ENCODE measurements around the gene TXN.

The TXN gene

DNA sequence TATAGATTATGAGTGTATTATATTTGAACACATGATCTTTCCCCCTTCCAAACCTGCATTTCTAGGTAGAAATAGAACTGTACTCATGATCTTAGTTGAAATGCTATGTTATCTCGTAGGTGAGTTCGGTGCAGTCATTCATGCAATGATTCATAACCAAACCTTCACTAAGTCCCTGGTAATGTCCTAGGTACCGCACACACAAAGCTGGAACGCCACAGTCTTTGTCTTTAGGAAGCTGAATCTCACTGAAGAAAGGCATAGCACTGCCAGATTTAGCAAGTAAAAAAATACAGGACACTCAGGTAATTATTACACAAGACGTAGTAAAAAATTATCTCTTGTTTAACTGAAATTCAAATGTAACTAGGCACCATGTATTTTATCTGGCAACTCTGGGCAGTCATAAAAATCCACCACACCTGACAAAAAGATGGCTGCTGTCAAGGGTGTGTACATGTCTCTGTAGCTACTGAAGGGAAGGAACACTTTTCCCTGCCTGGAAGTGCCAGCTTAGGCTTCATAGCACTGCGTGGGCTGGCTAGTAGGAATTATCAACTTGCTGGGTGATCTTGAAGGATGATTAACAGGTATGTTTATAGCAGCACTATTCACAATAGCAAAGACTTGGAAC lies 28.0 kb upstream of the TXN start:
- H3K9ac ChIP-seq: no peak overlapping the region
- TF ChIP-seq, protein P1, sequence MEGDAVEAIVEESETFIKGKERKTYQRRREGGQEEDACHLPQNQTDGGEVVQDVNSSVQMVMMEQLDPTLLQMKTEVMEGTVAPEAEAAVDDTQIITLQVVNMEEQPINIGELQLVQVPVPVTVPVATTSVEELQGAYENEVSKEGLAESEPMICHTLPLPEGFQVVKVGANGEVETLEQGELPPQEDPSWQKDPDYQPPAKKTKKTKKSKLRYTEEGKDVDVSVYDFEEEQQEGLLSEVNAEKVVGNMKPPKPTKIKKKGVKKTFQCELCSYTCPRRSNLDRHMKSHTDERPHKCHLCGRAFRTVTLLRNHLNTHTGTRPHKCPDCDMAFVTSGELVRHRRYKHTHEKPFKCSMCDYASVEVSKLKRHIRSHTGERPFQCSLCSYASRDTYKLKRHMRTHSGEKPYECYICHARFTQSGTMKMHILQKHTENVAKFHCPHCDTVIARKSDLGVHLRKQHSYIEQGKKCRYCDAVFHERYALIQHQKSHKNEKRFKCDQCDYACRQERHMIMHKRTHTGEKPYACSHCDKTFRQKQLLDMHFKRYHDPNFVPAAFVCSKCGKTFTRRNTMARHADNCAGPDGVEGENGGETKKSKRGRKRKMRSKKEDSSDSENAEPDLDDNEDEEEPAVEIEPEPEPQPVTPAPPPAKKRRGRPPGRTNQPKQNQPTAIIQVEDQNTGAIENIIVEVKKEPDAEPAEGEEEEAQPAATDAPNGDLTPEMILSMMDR (conservative IDR thresholded peaks at IDR 0.05; ENCODE audit: low read depth, low read length): no peak
- no peak overlapping the region for H3K4me3 ChIP-seq (IDR thresholded peaks at IDR 0.05; ENCODE audit: insufficient read depth, low read depth, low read length)
- H3K4me2 ChIP-seq: no peak overlapping the region
- no peaks in the 10 kb centered on the region for H3K27me3 ChIP-seq (ENCODE audit: insufficient read depth, low read depth)
- H4K20me1 ChIP-seq (ENCODE audit: insufficient read depth): no peaks in the 10 kb centered on the region
- no peaks in the 10 kb centered on the region for H3K36me3 ChIP-seq (ENCODE audit: insufficient read depth)
- H2AFZ ChIP-seq (ENCODE audit: low read depth): no peak overlapping the region
- H3K4me1 ChIP-seq (ENCODE audit: low read depth, poor library complexity, severe bottlenecking): no peaks in the 10 kb centered on the region
- no peaks in the 10 kb centered on the region for H3K79me2 ChIP-seq (ENCODE audit: insufficient read depth, low read depth)
- H3K27ac ChIP-seq: no peak overlapping the region

DNA sequence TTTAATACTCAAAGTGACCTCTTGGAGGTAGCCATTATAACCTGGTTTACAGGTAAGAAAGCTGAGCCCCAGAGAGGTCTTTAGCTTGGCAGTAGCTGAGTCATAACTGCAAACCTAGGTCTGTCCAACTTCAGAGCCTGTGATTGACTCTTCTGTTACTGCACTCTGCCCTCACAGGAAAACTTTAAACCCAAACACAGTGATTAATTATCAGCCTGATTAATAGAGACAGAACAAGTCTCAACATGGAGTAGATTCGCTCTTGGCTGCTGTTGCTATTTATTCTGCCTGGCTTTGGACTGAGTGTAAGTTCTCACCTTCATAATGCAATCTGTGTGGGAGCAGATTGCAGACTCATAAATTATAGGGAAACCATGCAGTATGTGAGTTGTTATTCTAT lies 27.4 kb upstream of the TXN start:
- TF ChIP-seq, protein P1 (conservative IDR thresholded peaks at IDR 0.05; ENCODE audit: low read depth, low read length): no peak
- H4K20me1 ChIP-seq (ENCODE audit: insufficient read depth): no peaks in the 10 kb centered on the region
- no peaks in the 10 kb centered on the region for H3K79me2 ChIP-seq (ENCODE audit: insufficient read depth, low read depth)
- H3K27ac ChIP-seq: no peak overlapping the region
- H3K27me3 ChIP-seq (ENCODE audit: insufficient read depth, low read depth): no peaks in the 10 kb centered on the region
- H3K4me3 ChIP-seq (IDR thresholded peaks at IDR 0.05; ENCODE audit: insufficient read depth, low read depth, low read length): no peak overlapping the region
- no peak overlapping the region for H3K9ac ChIP-seq
- no peaks in the 10 kb centered on the region for H3K4me1 ChIP-seq (ENCODE audit: low read depth, poor library complexity, severe bottlenecking)
- no peak overlapping the region for H2AFZ ChIP-seq (ENCODE audit: low read depth)
- H3K36me3 ChIP-seq (ENCODE audit: insufficient read depth): no peaks in the 10 kb centered on the region
- H3K4me2 ChIP-seq: no peak overlapping the region

GRCh38 chr9:110282739-110283081 lies 26.4 kb upstream of the TXN start:
- Histone ChIP-seq H2AFZ (ENCODE audit: low read depth) (no peak overlapping the region), H3K9ac (no peak overlapping the region), H3K36me3 (ENCODE audit: insufficient read depth) (no peaks in the 10 kb centered on the region), H4K20me1 (ENCODE audit: insufficient read depth) (no peaks in the 10 kb centered on the region), H3K79me2 (ENCODE audit: insufficient read depth, low read depth) (no peaks in the 10 kb centered on the region), H3K4me1 (ENCODE audit: low read depth, poor library complexity, severe bottlenecking) (no peaks in the 10 kb centered on the region), H3K27ac (no peak overlapping the region), H3K4me3 (IDR thresholded peaks at IDR 0.05; ENCODE audit: insufficient read depth, low read depth, low read length) (no peak overlapping the region), H3K27me3 (ENCODE audit: insufficient read depth, low read depth) (no peaks in the 10 kb centered on the region), H3K4me2 (no peak overlapping the region)
- TF ChIP-seq, protein P1 (conservative IDR thresholded peaks at IDR 0.05; ENCODE audit: low read depth, low read length): no peak

DNA sequence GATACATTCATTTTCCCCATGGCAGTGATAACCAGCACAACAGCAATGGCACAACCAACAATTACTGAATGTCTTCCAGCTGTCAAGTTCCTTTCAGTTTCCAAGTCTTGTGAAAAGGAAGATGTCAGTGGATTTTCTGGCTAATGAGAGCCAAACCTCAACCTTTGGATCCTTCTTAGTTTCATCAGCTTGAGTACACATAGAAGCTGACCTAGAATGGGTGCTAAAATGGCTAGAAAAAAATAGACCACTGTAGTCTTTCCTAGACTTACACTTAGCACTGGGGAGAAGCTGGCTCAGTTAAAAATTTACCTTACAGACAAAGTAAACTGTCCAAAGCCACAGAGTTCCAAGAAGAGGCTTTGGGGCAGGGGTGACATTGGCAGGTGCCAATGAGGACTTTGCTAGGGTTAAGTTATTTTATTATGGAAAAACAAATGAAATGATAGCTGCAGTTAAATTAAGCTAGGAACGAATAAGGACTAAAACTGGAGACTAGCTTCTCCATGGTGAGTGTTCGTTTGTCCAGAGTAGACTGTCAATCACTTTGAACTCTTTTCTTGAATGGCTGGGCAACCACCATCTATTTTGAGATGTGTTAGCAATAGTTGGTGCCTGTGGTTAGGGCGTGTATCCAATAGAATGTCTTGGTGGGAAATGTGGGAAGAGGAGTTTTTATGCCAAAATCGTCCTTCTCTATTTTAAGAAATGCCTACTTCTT lies 25.9 kb upstream of the TXN start:
- H3K4me3 ChIP-seq (IDR thresholded peaks at IDR 0.05; ENCODE audit: insufficient read depth, low read depth, low read length): no peak overlapping the region
- H3K4me2 ChIP-seq: no peak overlapping the region
- no peak overlapping the region for H3K9ac ChIP-seq
- TF ChIP-seq, protein P1 (conservative IDR thresholded peaks at IDR 0.05; ENCODE audit: low read depth, low read length): no peak
- no peaks in the 10 kb centered on the region for H3K27me3 ChIP-seq (ENCODE audit: insufficient read depth, low read depth)
- H4K20me1 ChIP-seq (ENCODE audit: insufficient read depth): no peaks in the 10 kb centered on the region
- H3K79me2 ChIP-seq (ENCODE audit: insufficient read depth, low read depth): no peaks in the 10 kb centered on the region
- no peak overlapping the region for H2AFZ ChIP-seq (ENCODE audit: low read depth)
- H3K36me3 ChIP-seq (ENCODE audit: insufficient read depth): no peaks in the 10 kb centered on the region
- H3K27ac ChIP-seq: no peak overlapping the region
- H3K4me1 ChIP-seq (ENCODE audit: low read depth, poor library complexity, severe bottlenecking): no peaks in the 10 kb centered on the region
